ENCODE results near the gene NIPSNAP2.
"Not testable (repeated sequence)": the region's sequence is repeated elsewhere in the genome, so short reads cannot be mapped to it uniquely, and the experiment has no call there.

The NIPSNAP2 gene

GRCh38 chr7:56007891-56008290, 43.5 kb downstream of the NIPSNAP2 start:
- no peak for TF ChIP-seq CTCF (conservative IDR thresholded peaks at IDR 0.05; ENCODE audit: low read depth, low read length)
- no peak for DNase-seq (ENCODE audit: low read depth)
- H3K4me3 ChIP-seq (ENCODE audit: low read depth, low read length), result no peak overlapping the region

GRCh38 chr7:56009695-56010094, 45.3 kb downstream of the NIPSNAP2 start:
- DNase-seq (ENCODE audit: low read depth), result no peak
- H3K4me3 ChIP-seq (ENCODE audit: low read depth, low read length), result no peak overlapping the region
- no peak for TF ChIP-seq CTCF (conservative IDR thresholded peaks at IDR 0.05; ENCODE audit: low read depth, low read length)

GRCh38 chr7:56017015-56017414, 52.6 kb downstream of the NIPSNAP2 start:
- H3K4me3 ChIP-seq (ENCODE audit: low read depth, low read length); DNase-seq (ENCODE audit: low read depth): not testable (repeated sequence)

GRCh38 chr7:56019501-56019900, 55.1 kb downstream of the NIPSNAP2 start:
- no peak for TF ChIP-seq CTCF (conservative IDR thresholded peaks at IDR 0.05; ENCODE audit: low read depth, low read length)
- DNase-seq (ENCODE audit: low read depth), result no peak

GRCh38 chr7:56023500-56023899, 59.1 kb downstream of the NIPSNAP2 start:
- no peak for DNase-seq (ENCODE audit: low read depth)
- no peak overlapping the region for H3K4me3 ChIP-seq (ENCODE audit: low read depth, low read length)
- TF ChIP-seq CTCF (conservative IDR thresholded peaks at IDR 0.05; ENCODE audit: low read depth, low read length), result no peak

More at GRCh38 chr7:56019501-56019900, 55.1 kb downstream of the NIPSNAP2 start:
- no peak overlapping the region for H3K4me3 ChIP-seq (ENCODE audit: low read depth, low read length)

GRCh38 chr7:56026538-56026937, 62.2 kb downstream of the NIPSNAP2 start:
- TF ChIP-seq CTCF (conservative IDR thresholded peaks at IDR 0.05; ENCODE audit: low read depth, low read length), result no peak
- H3K4me3 ChIP-seq (ENCODE audit: low read depth, low read length), result no peak overlapping the region
- DNase-seq (ENCODE audit: low read depth), result no peak

GRCh38 chr7:56028942-56029630, 64.7 kb downstream of the NIPSNAP2 start:
- TF ChIP-seq CTCF (conservative IDR thresholded peaks at IDR 0.05; ENCODE audit: low read depth, low read length), result no peak
- no peak overlapping the region for H3K4me3 ChIP-seq (ENCODE audit: low read depth, low read length)
- peak; percentile 42 for DNase-seq (ENCODE audit: low read depth)

Data from choroid plexus epithelial cell (primary cell).